ENCODE data around the gene AGFG2. TPM values are rescaled to one million over a fixed set of nuclear protein-coding genes. Genes with fewer than 3 reads are reported as not detected.
A peak's percentile ranks its signal among the peaks of the same experiment; 100 is the strongest.

The AGFG2 gene
- total and polyA plus RNA-seq, 2 of the 13 experiments (the other 11 are each of a cell fraction or from before 2014, with no cell fraction given): 125 to 132 TPM

DNA sequence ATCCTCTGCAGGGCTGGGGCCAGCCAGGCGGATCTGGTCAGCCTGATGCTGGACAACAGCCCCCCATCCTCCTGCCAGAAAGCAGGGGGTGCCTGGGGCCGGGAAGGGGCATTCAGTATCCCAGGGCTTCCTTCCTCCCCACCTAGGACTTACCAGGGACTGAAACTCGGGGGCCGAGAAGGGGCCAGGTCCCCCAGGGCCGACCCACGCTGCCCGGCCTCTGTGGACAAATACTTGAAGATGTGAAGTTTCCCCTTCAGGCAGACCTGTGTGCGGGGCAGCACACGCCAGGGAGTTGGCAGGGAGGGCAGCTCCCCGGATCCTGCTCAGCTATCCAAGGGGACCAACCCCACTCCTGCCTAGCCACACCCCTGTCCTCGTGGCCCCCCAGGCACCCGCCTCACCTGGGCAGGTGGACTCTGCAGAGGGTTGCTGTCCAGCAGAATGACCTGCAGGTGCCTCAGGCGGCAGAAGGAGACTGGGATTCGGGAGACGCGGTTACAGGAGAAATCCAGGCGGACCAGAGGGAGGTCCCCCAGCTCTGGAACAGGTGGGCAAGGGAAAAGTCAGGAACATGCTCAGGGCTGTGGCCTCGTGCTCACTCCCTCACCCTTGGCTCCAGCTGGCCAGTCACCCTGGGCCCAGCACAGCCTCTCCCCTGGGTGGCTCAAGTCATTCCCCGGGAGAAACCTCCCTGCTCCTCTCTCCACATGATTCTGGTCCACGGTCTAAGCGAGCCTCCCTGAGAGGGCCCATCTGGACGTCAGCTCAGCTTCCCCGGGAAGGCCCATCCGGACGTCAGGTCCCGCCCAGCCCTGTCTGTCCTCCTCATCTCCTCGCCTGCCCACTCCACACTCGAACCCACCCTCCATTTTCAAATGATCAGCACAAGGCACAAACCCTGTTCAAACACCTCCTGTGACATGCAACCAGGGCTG, 39.5 kb downstream of the AGFG2 start (continued):
- no peak for TF ChIP-seq CBFB (CRISPR knock-in tag; IDR thresholded peaks at IDR 0.05)
- TF ChIP-seq, protein P1, sequence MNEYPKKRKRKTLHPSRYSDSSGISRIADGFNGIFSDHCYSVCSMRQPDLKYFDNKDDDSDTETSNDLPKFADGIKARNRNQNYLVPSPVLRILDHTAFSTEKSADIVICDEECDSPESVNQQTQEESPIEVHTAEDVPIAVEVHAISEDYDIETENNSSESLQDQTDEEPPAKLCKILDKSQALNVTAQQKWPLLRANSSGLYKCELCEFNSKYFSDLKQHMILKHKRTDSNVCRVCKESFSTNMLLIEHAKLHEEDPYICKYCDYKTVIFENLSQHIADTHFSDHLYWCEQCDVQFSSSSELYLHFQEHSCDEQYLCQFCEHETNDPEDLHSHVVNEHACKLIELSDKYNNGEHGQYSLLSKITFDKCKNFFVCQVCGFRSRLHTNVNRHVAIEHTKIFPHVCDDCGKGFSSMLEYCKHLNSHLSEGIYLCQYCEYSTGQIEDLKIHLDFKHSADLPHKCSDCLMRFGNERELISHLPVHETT (CRISPR knock-in tag; conservative IDR thresholded peaks at IDR 0.05): no peak
- no peak for TF ChIP-seq RFX3 (CRISPR knock-in tag; IDR thresholded peaks at IDR 0.05)
- no peak for TF ChIP-seq RBAK (CRISPR knock-in tag; IDR thresholded peaks at IDR 0.05)
- TF ChIP-seq, protein P2, sequence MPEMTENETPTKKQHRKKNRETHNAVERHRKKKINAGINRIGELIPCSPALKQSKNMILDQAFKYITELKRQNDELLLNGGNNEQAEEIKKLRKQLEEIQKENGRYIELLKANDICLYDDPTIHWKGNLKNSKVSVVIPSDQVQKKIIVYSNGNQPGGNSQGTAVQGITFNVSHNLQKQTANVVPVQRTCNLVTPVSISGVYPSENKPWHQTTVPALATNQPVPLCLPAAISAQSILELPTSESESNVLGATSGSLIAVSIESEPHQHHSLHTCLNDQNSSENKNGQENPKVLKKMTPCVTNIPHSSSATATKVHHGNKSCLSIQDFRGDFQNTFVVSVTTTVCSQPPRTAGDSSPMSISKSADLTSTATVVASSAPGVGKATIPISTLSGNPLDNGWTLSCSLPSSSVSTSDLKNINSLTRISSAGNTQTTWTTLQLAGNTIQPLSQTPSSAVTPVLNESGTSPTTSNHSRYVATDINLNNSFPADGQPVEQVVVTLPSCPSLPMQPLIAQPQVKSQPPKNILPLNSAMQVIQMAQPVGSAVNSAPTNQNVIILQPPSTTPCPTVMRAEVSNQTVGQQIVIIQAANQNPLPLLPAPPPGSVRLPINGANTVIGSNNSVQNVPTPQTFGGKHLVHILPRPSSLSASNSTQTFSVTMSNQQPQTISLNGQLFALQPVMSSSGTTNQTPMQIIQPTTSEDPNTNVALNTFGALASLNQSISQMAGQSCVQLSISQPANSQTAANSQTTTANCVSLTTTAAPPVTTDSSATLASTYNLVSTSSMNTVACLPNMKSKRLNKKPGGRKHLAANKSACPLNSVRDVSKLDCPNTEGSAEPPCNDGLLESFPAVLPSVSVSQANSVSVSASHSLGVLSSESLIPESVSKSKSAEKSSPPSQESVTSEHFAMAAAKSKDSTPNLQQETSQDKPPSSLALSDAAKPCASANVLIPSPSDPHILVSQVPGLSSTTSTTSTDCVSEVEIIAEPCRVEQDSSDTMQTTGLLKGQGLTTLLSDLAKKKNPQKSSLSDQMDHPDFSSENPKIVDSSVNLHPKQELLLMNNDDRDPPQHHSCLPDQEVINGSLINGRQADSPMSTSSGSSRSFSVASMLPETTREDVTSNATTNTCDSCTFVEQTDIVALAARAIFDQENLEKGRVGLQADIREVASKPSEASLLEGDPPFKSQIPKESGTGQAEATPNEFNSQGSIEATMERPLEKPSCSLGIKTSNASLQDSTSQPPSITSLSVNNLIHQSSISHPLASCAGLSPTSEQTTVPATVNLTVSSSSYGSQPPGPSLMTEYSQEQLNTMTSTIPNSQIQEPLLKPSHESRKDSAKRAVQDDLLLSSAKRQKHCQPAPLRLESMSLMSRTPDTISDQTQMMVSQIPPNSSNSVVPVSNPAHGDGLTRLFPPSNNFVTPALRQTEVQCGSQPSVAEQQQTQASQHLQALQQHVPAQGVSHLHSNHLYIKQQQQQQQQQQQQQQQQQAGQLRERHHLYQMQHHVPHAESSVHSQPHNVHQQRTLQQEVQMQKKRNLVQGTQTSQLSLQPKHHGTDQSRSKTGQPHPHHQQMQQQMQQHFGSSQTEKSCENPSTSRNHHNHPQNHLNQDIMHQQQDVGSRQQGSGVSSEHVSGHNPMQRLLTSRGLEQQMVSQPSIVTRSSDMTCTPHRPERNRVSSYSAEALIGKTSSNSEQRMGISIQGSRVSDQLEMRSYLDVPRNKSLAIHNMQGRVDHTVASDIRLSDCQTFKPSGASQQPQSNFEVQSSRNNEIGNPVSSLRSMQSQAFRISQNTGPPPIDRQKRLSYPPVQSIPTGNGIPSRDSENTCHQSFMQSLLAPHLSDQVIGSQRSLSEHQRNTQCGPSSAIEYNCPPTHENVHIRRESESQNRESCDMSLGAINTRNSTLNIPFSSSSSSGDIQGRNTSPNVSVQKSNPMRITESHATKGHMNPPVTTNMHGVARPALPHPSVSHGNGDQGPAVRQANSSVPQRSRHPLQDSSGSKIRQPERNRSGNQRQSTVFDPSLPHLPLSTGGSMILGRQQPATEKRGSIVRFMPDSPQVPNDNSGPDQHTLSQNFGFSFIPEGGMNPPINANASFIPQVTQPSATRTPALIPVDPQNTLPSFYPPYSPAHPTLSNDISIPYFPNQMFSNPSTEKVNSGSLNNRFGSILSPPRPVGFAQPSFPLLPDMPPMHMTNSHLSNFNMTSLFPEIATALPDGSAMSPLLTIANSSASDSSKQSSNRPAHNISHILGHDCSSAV (CRISPR knock-in tag; IDR thresholded peaks at IDR 0.05; ENCODE audit: borderline replicate concordance): no peak
- no peak for TF ChIP-seq HNRNPLL (IDR thresholded peaks at IDR 0.05; ENCODE audit: low read depth, low read length, poor library complexity, severe bottlenecking)
- no peak for TF ChIP-seq ZBTB21 (CRISPR knock-in tag; IDR thresholded peaks at IDR 0.05)
- TF ChIP-seq RBM39 (IDR thresholded peaks at IDR 0.05; ENCODE audit: low read depth, low read length, poor library complexity, severe bottlenecking): no peak
- TF ChIP-seq ZNF317 (CRISPR knock-in tag; IDR thresholded peaks at IDR 0.05): no peak
- no peak for TF ChIP-seq FOSL2 (CRISPR knock-in tag; IDR thresholded peaks at IDR 0.05)
- TF ChIP-seq SAFB2 (CRISPR knock-in tag; IDR thresholded peaks at IDR 0.05; ENCODE audit: borderline replicate concordance, low read depth): no peak
- peak; percentile 27; the same call in 1 of the 2 replicates for TF ChIP-seq RBFOX2 (IDR thresholded peaks at IDR 0.05; ENCODE audit: low read depth, low read length)
- TF ChIP-seq BRD4 (CRISPR knock-in tag; IDR thresholded peaks at IDR 0.05): no peak
- TF ChIP-seq ZNF747 (CRISPR knock-in tag; IDR thresholded peaks at IDR 0.05; ENCODE audit: borderline replicate concordance): no peak
- no peak for TF ChIP-seq ZNF720 (CRISPR knock-in tag; IDR thresholded peaks at IDR 0.05)
- TF ChIP-seq ZNF468 (CRISPR knock-in tag; IDR thresholded peaks at IDR 0.05): no peak
- TF ChIP-seq ZNF543 (CRISPR knock-in tag; IDR thresholded peaks at IDR 0.05): no peak
- TF ChIP-seq FOXM1 (CRISPR knock-in tag; IDR thresholded peaks at IDR 0.05): no peak
- TF ChIP-seq PLSCR1 (CRISPR knock-in tag; IDR thresholded peaks at IDR 0.05; ENCODE audit: borderline replicate concordance): no peak
- no peak for TF ChIP-seq ZNF607 (CRISPR knock-in tag; IDR thresholded peaks at IDR 0.05; ENCODE audit: borderline replicate concordance)
